Neural cell (in vitro differentiated cells): ENCODE results near the gene ATP2C1.

ENCODE experiments used
- EP300 ChIP-seq: fragments of 450-650 bp; conservative IDR thresholded peaks from 2 replicates; pipeline ENCODE4 v1.6.1; 2014; ENCODE audit warnings: antibody characterized with exemption, mild to moderate bottlenecking, moderate library complexity; ENCODE audit not compliant: poor library complexity, severe bottlenecking
- EZH2 ChIP-seq: fragments of 200-600, 300-800 bp; shearing (Covaris generic), sonication (generic); IDR thresholded peaks from 2 replicates; pipeline ENCODE4 v1.6.1; 2014; ENCODE audit warnings: antibody characterized with exemption, low read length, borderline replicate concordance, mild to moderate bottlenecking; ENCODE audit not compliant: insufficient read depth, poor library complexity, severe bottlenecking
- MXI1 ChIP-seq: fragments of 450-650 bp; conservative IDR thresholded peaks from 2 replicates; pipeline ENCODE4 v1.6.1; 2014; ENCODE audit warnings: antibody characterized with exemption, mild to moderate bottlenecking; ENCODE audit not compliant: poor library complexity, severe bottlenecking
- POLR2AphosphoS5 ChIP-seq: IDR thresholded peaks from 2 replicates; pipeline ENCODE4 v1.6.1; 2012
- TAF1 ChIP-seq: IDR thresholded peaks from 2 replicates; pipeline ENCODE4 v1.6.1; 2012; ENCODE audit warnings: low read depth
- TF ChIP-seq, protein P1 (sequence below): fragments of 450-650 bp; IDR thresholded peaks from 2 replicates; pipeline ENCODE4 v1.5.1; 2014; ENCODE audit warnings: antibody characterized with exemption, mild to moderate bottlenecking, moderate library complexity; ENCODE audit not compliant: poor library complexity, severe bottlenecking
- TF ChIP-seq, protein P2 (sequence below): IDR thresholded peaks from 2 replicates; pipeline ENCODE4 v1.6.1; 2012; ENCODE audit warnings: borderline replicate concordance

DNA sequence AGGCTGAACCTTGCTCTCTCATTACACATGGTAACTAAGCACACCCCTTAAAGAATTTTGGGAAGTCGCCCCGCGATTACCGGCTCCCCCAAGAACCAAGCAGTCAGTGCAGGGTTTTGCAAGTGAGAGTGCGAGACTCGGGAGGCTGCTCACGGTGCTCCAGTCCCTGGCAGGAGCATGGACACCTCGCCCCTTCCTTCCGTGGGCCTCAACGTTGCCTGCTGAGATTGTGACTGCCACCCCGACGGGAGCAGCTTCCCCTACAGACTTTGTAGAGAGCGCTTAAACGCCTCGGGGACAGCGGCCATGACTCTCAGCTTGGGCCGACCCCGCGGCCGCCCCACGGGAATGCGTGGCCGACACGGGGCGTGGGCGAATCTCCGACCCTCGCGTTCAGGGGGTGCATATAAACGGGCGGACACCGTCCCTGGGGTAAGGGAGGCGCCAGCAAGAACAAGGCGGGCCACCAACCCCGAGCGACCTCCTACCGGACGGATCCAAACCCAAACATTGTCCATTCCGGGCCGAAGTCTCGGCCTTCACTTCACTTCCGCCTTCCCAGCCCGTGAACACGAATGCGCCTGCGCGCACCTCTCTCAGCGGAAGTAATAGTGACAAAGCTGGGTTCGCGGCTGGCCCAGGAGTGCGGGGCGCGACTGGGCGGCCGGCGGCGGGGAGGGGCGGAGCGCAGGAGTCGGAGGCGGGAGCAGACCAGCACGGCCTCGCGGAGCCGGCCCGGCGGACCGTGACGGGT is at the start of gene ATP2C1:
- TF ChIP-seq, protein P1, sequence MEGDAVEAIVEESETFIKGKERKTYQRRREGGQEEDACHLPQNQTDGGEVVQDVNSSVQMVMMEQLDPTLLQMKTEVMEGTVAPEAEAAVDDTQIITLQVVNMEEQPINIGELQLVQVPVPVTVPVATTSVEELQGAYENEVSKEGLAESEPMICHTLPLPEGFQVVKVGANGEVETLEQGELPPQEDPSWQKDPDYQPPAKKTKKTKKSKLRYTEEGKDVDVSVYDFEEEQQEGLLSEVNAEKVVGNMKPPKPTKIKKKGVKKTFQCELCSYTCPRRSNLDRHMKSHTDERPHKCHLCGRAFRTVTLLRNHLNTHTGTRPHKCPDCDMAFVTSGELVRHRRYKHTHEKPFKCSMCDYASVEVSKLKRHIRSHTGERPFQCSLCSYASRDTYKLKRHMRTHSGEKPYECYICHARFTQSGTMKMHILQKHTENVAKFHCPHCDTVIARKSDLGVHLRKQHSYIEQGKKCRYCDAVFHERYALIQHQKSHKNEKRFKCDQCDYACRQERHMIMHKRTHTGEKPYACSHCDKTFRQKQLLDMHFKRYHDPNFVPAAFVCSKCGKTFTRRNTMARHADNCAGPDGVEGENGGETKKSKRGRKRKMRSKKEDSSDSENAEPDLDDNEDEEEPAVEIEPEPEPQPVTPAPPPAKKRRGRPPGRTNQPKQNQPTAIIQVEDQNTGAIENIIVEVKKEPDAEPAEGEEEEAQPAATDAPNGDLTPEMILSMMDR = no peak
- TF ChIP-seq EP300 (peak; percentile 47), EZH2 (no peak), TAF1 (no peak), POLR2AphosphoS5 (peak; percentile 90), MXI1 (peak; percentile 82)
- TF ChIP-seq, protein P2, sequence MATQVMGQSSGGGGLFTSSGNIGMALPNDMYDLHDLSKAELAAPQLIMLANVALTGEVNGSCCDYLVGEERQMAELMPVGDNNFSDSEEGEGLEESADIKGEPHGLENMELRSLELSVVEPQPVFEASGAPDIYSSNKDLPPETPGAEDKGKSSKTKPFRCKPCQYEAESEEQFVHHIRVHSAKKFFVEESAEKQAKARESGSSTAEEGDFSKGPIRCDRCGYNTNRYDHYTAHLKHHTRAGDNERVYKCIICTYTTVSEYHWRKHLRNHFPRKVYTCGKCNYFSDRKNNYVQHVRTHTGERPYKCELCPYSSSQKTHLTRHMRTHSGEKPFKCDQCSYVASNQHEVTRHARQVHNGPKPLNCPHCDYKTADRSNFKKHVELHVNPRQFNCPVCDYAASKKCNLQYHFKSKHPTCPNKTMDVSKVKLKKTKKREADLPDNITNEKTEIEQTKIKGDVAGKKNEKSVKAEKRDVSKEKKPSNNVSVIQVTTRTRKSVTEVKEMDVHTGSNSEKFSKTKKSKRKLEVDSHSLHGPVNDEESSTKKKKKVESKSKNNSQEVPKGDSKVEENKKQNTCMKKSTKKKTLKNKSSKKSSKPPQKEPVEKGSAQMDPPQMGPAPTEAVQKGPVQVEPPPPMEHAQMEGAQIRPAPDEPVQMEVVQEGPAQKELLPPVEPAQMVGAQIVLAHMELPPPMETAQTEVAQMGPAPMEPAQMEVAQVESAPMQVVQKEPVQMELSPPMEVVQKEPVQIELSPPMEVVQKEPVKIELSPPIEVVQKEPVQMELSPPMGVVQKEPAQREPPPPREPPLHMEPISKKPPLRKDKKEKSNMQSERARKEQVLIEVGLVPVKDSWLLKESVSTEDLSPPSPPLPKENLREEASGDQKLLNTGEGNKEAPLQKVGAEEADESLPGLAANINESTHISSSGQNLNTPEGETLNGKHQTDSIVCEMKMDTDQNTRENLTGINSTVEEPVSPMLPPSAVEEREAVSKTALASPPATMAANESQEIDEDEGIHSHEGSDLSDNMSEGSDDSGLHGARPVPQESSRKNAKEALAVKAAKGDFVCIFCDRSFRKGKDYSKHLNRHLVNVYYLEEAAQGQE = peak; percentile 65
